H1 (cell line): Measurements from ENCODE around the gene SMAP2. TPM values are rescaled to one million over a fixed set of nuclear protein-coding genes. Genes with fewer than 3 reads are reported as not detected.

Experiments
- CTCF ChIA-PET: fragments of 300-600 bp; sonication (Branson Sonifier 250); formaldehyde crosslinking; loops from one replicate; lab custom pipeline; 2021; ENCODE audit not compliant: partially characterized antibody; lab: Charles Lee
- POLR2A ChIA-PET: fragments of 300-600 bp; sonication (Branson Sonifier 250); formaldehyde crosslinking; loops from one replicate; lab custom pipeline; 2021; ENCODE audit warnings: inconsistent platforms; ENCODE audit not compliant: partially characterized antibody; lab: Charles Lee
- DNase-seq, 2 experiments: peaks; one replicate each; pipeline versions ENCODE4 v3.0.0 to v3.0.0-alpha.2; 2010 to 2022; ENCODE audit warnings: low spot score in 2 of 2, low read depth in 1 of 2, mixed read lengths in 1 of 2
- FAIRE-seq: peaks from 2 replicates; lab custom pipeline; 2011; peaks lifted over from hg19 to GRCh38; lab: Jason Lieb, UNC
- H2AFZ ChIP-seq: 2 replicates; pipeline ENCODE4 v1.8.1; 2012; ENCODE audit warnings: low read length, inconsistent platforms
- H2AK5ac ChIP-seq: 2 replicates; pipeline ENCODE4 v1.6.1; 2013; ENCODE audit warnings: low read depth, low read length
- H2BK120ac ChIP-seq: replicated peaks from 2 replicates; pipeline ENCODE3; 2013; ENCODE audit warnings: low read depth, low read length, inconsistent platforms
- H2BK12ac ChIP-seq: 2 replicates; pipeline ENCODE4 v1.6.1; 2013; ENCODE audit warnings: low read depth, low read length
- H2BK15ac ChIP-seq: 2 replicates; pipeline ENCODE4 v1.6.1; 2013; ENCODE audit warnings: low read length
- H2BK20ac ChIP-seq: 2 replicates; pipeline ENCODE4 v1.6.1; 2013; ENCODE audit warnings: low read length
- H2BK5ac ChIP-seq: 2 replicates; pipeline ENCODE4 v1.6.1; 2013; ENCODE audit warnings: low read depth, low read length
- H3K14ac ChIP-seq: 2 replicates; pipeline ENCODE4 v1.6.1; 2013; ENCODE audit warnings: inconsistent platforms; ENCODE audit not compliant: insufficient read length
- H3K18ac ChIP-seq: 2 replicates; pipeline ENCODE4 v1.6.1; 2013; ENCODE audit warnings: low read length; ENCODE audit errors: extremely low read depth
- H3K23ac ChIP-seq: 2 replicates; pipeline ENCODE4 v1.6.1; 2013; ENCODE audit warnings: inconsistent platforms; ENCODE audit not compliant: insufficient read length
- H3K23me2 ChIP-seq: 2 replicates; pipeline ENCODE4 v1.6.1; 2013; ENCODE audit warnings: low read depth, low read length
- H3K27ac ChIP-seq: 2 replicates; pipeline ENCODE4 v1.6.1; 2011; ENCODE audit warnings: low read depth, low read length, inconsistent platforms
- H3K27me3 ChIP-seq, 4 experiments: replicated peaks in 1 of 4; 1 replicate in 1 of 4; 2 replicates in 3 of 4; pipeline versions ENCODE4 v1.6.1 to v1.8.1; 2011 to 2013; ENCODE audit warnings: low read length in 3 of 4, mild to moderate bottlenecking in 3 of 4, inconsistent platforms in 2 of 4, mixed read lengths in 2 of 4, moderate library complexity in 1 of 4; ENCODE audit not compliant: control insufficient read depth in 3 of 4, insufficient read depth in 3 of 4; ENCODE audit errors: extremely low read depth in 1 of 4
- H3K36me3 ChIP-seq, 4 experiments: 2 replicates each; pipeline versions ENCODE4 v1.6.1 to v1.8.1; 2011 to 2013; ENCODE audit warnings: mild to moderate bottlenecking in 4 of 4, low read length in 3 of 4, moderate library complexity in 2 of 4, control low read depth in 1 of 4, inconsistent platforms in 1 of 4; ENCODE audit not compliant: insufficient read depth in 4 of 4, control insufficient read depth in 2 of 4
- H3K4ac ChIP-seq: replicated peaks from 2 replicates; pipeline ENCODE3; 2013; ENCODE audit warnings: low read length, low read depth, mixed read lengths, inconsistent platforms; ENCODE audit not compliant: insufficient read length
- H3K4me1 ChIP-seq, 4 experiments: replicated peaks in 1 of 4; 1 replicate in 1 of 4; 2 replicates in 3 of 4; pipeline versions ENCODE4 v1.6.1 to v1.8.1; 2011 to 2013; ENCODE audit warnings: low read length in 3 of 4, inconsistent platforms in 2 of 4, mixed read lengths in 1 of 4; ENCODE audit not compliant: insufficient read depth in 4 of 4, control insufficient read depth in 3 of 4
- H3K4me2 ChIP-seq, 2 experiments: 2 replicates each; pipeline versions ENCODE4 v1.6.1 to v1.8.1; 2011 to 2013; ENCODE audit warnings: low read depth in 2 of 2, low read length in 2 of 2, control low read depth in 1 of 2, inconsistent platforms in 1 of 2, mild to moderate bottlenecking in 1 of 2; ENCODE audit not compliant: insufficient read depth in 1 of 2
- H3K4me3 ChIP-seq, 4 experiments: fragments of 200-600, 300-600 bp in 1 of 4; sonication (generic), shearing (Covaris generic), sonication (Bioruptor Twin) in 1 of 4; 2 replicates each; pipeline versions ENCODE4 v1.5.1 to v1.8.1; 2011 to 2016; ENCODE audit warnings: low read length in 4 of 4, low read depth in 3 of 4, control low read depth in 2 of 4, inconsistent platforms in 2 of 4, mild to moderate bottlenecking in 2 of 4, mixed read lengths in 1 of 4, moderate library complexity in 1 of 4; ENCODE audit not compliant: insufficient read depth in 2 of 4; ENCODE audit errors: extremely low read depth in 1 of 4
- H3K56ac ChIP-seq: replicated peaks from 2 replicates; pipeline ENCODE3; 2013; ENCODE audit warnings: low read depth, mild to moderate bottlenecking, mixed read lengths, low read length, inconsistent platforms; ENCODE audit not compliant: insufficient read length
- H3K79me1 ChIP-seq: 2 replicates; pipeline ENCODE4 v1.6.1; 2013; ENCODE audit warnings: low read depth, low read length, control low read depth
- H3K79me2 ChIP-seq, 2 experiments: 2 replicates each; pipeline versions ENCODE4 v1.6.1 to v1.8.1; 2012 to 2013; ENCODE audit warnings: low read length in 2 of 2, mild to moderate bottlenecking in 2 of 2, inconsistent platforms in 1 of 2; ENCODE audit not compliant: insufficient read depth in 2 of 2, control insufficient read depth in 1 of 2
- H3K9ac ChIP-seq, 4 experiments: replicated peaks in 1 of 4; 1 replicate in 1 of 4; 2 replicates in 3 of 4; pipeline versions ENCODE4 v1.6.1 to v1.8.1; 2011 to 2013; ENCODE audit warnings: low read depth in 3 of 4, low read length in 3 of 4, control low read depth in 2 of 4, mild to moderate bottlenecking in 2 of 4, moderate library complexity in 2 of 4, inconsistent platforms in 1 of 4; ENCODE audit errors: extremely low read depth in 1 of 4
- H3K9me3 ChIP-seq, 2 experiments: 2 replicates each; pipeline versions ENCODE4 v1.6.1 to v1.8.1; 2012 to 2013; ENCODE audit warnings: mild to moderate bottlenecking in 2 of 2, moderate library complexity in 2 of 2, control low read depth in 1 of 2, inconsistent platforms in 1 of 2, low read depth in 1 of 2, low read length in 1 of 2, mixed read lengths in 1 of 2; ENCODE audit not compliant: insufficient read depth in 2 of 2
- H4K20me1 ChIP-seq, 2 experiments: replicated peaks in 1 of 2; 2 replicates each; pipeline versions ENCODE3 to v1.8.1; 2011 to 2013; ENCODE audit warnings: inconsistent platforms in 2 of 2, low read length in 2 of 2, mild to moderate bottlenecking in 1 of 2; ENCODE audit not compliant: insufficient read depth in 2 of 2, control insufficient read depth in 1 of 2
- H4K5ac ChIP-seq: 2 replicates; pipeline ENCODE4 v1.6.1; 2013; ENCODE audit warnings: low read length, low read depth, mixed read lengths, inconsistent platforms; ENCODE audit not compliant: insufficient read length
- H4K8ac ChIP-seq: 2 replicates; pipeline ENCODE4 v1.8.0; 2013; ENCODE audit warnings: mild to moderate bottlenecking, moderate library complexity, low read length, inconsistent platforms; ENCODE audit not compliant: insufficient read depth; ENCODE audit errors: extremely low read depth
- H4K91ac ChIP-seq: replicated peaks from 2 replicates; pipeline ENCODE3; 2013; ENCODE audit warnings: low read length, mixed read lengths, inconsistent platforms; ENCODE audit not compliant: insufficient read length
- CTBP2 ChIP-seq: IDR thresholded peaks from 2 replicates; pipeline ENCODE4 v1.7.0; 2011; ENCODE audit warnings: borderline replicate concordance, mild to moderate bottlenecking, moderate library complexity, mixed read lengths, low read length; ENCODE audit not compliant: insufficient read depth, insufficient read length
- KDM1A ChIP-seq: fragments of 200-600, 300-600 bp; sonication (generic); IDR thresholded peaks from 2 replicates; pipeline ENCODE4 v1.7.1; 2016; ENCODE audit warnings: mild to moderate bottlenecking, low read length, borderline replicate concordance
- SIX5 ChIP-seq: IDR thresholded peaks from 2 replicates; pipeline ENCODE4 v1.6.1; 2011; ENCODE audit warnings: mild to moderate bottlenecking, low read depth, low read length
- SUZ12 ChIP-seq: fragments of 200-600 bp; sonication (generic); IDR thresholded peaks from 2 replicates; pipeline ENCODE4 v1.6.1; 2012; ENCODE audit warnings: mild to moderate bottlenecking, inconsistent platforms, low read length, moderate library complexity, mixed read lengths
- polyA plus RNA-seq, 7 experiments: library from polyadenylated mRNA; depleted of rRNA in 3 of 7; stranded (reverse) in 5 of 7; unstranded in 2 of 7; fragments of >200 nt in 5 of 7; fragments of 200-250 nt in 2 of 7; gene quantifications; 1 replicate in 5 of 7; 2 replicates in 1 of 7; 4 replicates in 1 of 7; pipeline versions ENCODE4 v1.2.1 to v1.2.3, GENCODE V29; 2011 to 2013; ENCODE audit warnings: missing spikeins in 2 of 7, mixed read lengths in 2 of 7
- total RNA-seq: library from RNA; stranded (reverse); fragmentation: NEBNext Ultra II Directional; extraction: Animal tissue kit (Norgen Biotek cat#: 25700); gene quantifications from 2 replicates; pipeline ENCODE4 v1.2.1, GENCODE V29; 2021

SMAP2 gene
- total and polyA plus RNA-seq, 2 of the 8 experiments (the other 6 are each of a cell fraction or from before 2014, with no cell fraction given), result 4.3 to 5.5 TPM

DNA sequence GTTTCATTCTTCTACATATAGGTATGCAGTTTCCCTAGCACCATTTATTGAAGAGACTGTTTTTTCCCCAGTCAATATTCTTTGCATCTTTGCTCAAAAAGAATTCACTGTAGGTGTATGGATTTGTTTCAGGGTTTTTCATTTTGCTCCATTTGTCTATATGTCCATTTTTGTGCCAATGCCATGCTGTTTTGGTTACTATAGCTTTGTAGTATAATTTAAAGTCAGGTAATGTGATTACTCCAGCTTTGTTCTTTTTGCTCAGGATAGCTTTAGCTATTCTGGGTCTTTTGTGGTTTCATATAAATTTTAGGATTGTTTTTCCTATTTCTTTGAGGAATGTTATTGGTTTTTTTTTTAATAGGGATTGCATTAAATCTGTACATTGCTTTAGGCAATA lies 15.9 kb upstream of the SMAP2 start:
- H3K14ac ChIP-seq, result no peak overlapping the region
- no peak overlapping the region for H3K18ac ChIP-seq
- no peak overlapping the region for H2AFZ ChIP-seq
- H3K23me2 ChIP-seq, result no peaks in the 10 kb centered on the region
- no peak overlapping the region for H4K91ac ChIP-seq
- no peak overlapping the region for H2AK5ac ChIP-seq
- no peak for FAIRE-seq
- no peaks in the 10 kb centered on the region for H3K4me1 ChIP-seq
- no peak for TF ChIP-seq SUZ12
- 0 out of 2 replicates have a peak, but pooled peaks have one; percentile 42 for TF ChIP-seq KDM1A
- no peak for TF ChIP-seq SIX5
- TF ChIP-seq CTBP2, result no peak
- TF ChIP-seq, all 59 proteins: peak for 1
- no peak overlapping the region for H3K4ac ChIP-seq
- CTCF ChIA-PET, result no interaction called here
- no peaks in the 10 kb centered on the region for H3K79me1 ChIP-seq
- H2BK15ac ChIP-seq, result no peak overlapping the region
- no peak overlapping the region for H3K27ac ChIP-seq
- no peak overlapping the region for H2BK20ac ChIP-seq
- no peak overlapping the region for H2BK120ac ChIP-seq
- H3K36me3 ChIP-seq, result no peaks in the 10 kb centered on the region
- no peak overlapping the region for H4K8ac ChIP-seq
- no peak overlapping the region for H2BK5ac ChIP-seq
- H3K9me3 ChIP-seq, result 0 out of 4 replicates have a peak, but pooled peaks cover 0 to 5% of the 10 kb centered on the region in 2 experiments
- H3K9ac ChIP-seq, result no peak overlapping the region
- no peak overlapping the region for H3K4me3 ChIP-seq
- no peak overlapping the region for H3K23ac ChIP-seq
- no peaks in the 10 kb centered on the region for H3K79me2 ChIP-seq
- POLR2A ChIA-PET, result interaction anchor here (0.6 kb wide), 1 partner anchor 52 kb away, joined by 3 read pairs; no protein-coding TSS in a partner anchor
- no peaks in the 10 kb centered on the region for H3K27me3 ChIP-seq
- no peak overlapping the region for H3K4me2 ChIP-seq
- H4K5ac ChIP-seq, result no peak overlapping the region
- H4K20me1 ChIP-seq, result no peaks in the 10 kb centered on the region
- DNase-seq, result no peak
- no peak overlapping the region for H3K56ac ChIP-seq
- H2BK12ac ChIP-seq, result no peak overlapping the region
